GM12865 (cell line): ENCODE data around the gene AUP1.

Source experiments
- DNase-seq: peaks from one replicate; pipeline ENCODE4 v3.0.0; 2010; ENCODE audit warnings: low read depth
- H3K4me3 ChIP-seq: 2 replicates; pipeline ENCODE4 v1.5.1; 2011; ENCODE audit warnings: mild to moderate bottlenecking, low read depth, low read length, control low read depth
- CTCF ChIP-seq: IDR thresholded peaks from 2 replicates; pipeline ENCODE4 v1.5.1; 2011; ENCODE audit warnings: low read length, control low read depth, low read depth, inconsistent platforms; ENCODE audit not compliant: insufficient read depth; ENCODE audit errors: missing control alignments

Gene AUP1

GRCh38 chr2:74499940-74500577 lies 29.4 kb downstream of the AUP1 start:
- DNase-seq, result no peak
- no peak overlapping the region for H3K4me3 ChIP-seq
- no peak for TF ChIP-seq CTCF

- peak within 1 kb of the TSS; percentile 43 for H3K4me3 ChIP-seq
- no peak for TF ChIP-seq CTCF
- no peak for DNase-seq
Measured at GRCh38 chr2:74499267-74499939, 30.1 kb downstream of the AUP1 start, which contains the start of gene LBX2. TSS of gene LBX2 (minus strand) at chr2:74499603. CDS start at chr2:74499537, 66 bp downstream.

- peak; percentile 46 for DNase-seq
- peak overlapping the region; percentile 43 for H3K4me3 ChIP-seq
- no peak for TF ChIP-seq CTCF
Measured at GRCh38 chr2:74498500-74499266, 30.8 kb downstream of the AUP1 start.

- DNase-seq, result peak; percentile 52
- peak overlapping the region; percentile 43 for H3K4me3 ChIP-seq
- TF ChIP-seq CTCF, result no peak
Measured at GRCh38 chr2:74497777-74498499, 31.6 kb downstream of the AUP1 start.

GRCh38 chr2:74496997-74497776 lies 32.3 kb downstream of the AUP1 start:
- no peak for DNase-seq
- peak overlapping the region; percentile 43 for H3K4me3 ChIP-seq
- no peak for TF ChIP-seq CTCF

GRCh38 chr2:74495440-74495839 lies 34.1 kb downstream of the AUP1 start:
- TF ChIP-seq CTCF, result no peak
- H3K4me3 ChIP-seq, result no peak overlapping the region
- no peak for DNase-seq
